Heart left ventricle (tissue), 13 donors: ENCODE results near the gene KCNC3.

Experiments used
- POLR2A ChIP-seq, 2 donors: fragments of 450-650 bp; IDR thresholded peaks; one replicate each; pipeline ENCODE4 v1.6.1; 2017; ENCODE audit warnings: antibody characterized with exemption in 2 of 2, mild to moderate bottlenecking in 2 of 2, moderate library complexity in 2 of 2
- TF ChIP-seq, protein P1 (sequence below), 12 donors: fragments of 200-600 bp; sonication (generic) in 4 of 12; IDR thresholded peaks; one replicate each; pipeline versions ENCODE4 v1.5.0 to v1.8.0; 2018 to 2022; ENCODE audit warnings: antibody characterized with exemption in 12 of 12, mild to moderate bottlenecking in 5 of 12
- donor health status: ischemic (EF 13 %, LVEDD 7.1; RV severe dilation, severe dysfunction).
- donor health status: DM: no; HTN: yes; CAD: no.
- donor health status: DM: no; HTN: no; CAD: no.
- donor health status: ischemic (EF 25% LVEDD 6.9; RV normal size, moderate dysfunction).
- donor health status: ischemic (EF 25% LVEDD 5.7; RV mildly dilated, moderate dysfunction).
- donor health status: ischemic (EF 35%, LVEDD 5.7; RV mildly dilated, moderate dysfunction).
- donor health status: nonischemic (EF 11% LVEDD 7.7; RV severe dilation, severe dysfunction).
- donor health status: DM: yes; HTN: yes; CAD: no.
- donor health status: PGD.
- donor health status: ischemic (EF 29% LVEDD 5.4; RV normal size, mild dysfunction).
- donor health status: nonischemic (EF 23%, LVEDD 6.1; RV moderate dilation, normal function).

DNA sequence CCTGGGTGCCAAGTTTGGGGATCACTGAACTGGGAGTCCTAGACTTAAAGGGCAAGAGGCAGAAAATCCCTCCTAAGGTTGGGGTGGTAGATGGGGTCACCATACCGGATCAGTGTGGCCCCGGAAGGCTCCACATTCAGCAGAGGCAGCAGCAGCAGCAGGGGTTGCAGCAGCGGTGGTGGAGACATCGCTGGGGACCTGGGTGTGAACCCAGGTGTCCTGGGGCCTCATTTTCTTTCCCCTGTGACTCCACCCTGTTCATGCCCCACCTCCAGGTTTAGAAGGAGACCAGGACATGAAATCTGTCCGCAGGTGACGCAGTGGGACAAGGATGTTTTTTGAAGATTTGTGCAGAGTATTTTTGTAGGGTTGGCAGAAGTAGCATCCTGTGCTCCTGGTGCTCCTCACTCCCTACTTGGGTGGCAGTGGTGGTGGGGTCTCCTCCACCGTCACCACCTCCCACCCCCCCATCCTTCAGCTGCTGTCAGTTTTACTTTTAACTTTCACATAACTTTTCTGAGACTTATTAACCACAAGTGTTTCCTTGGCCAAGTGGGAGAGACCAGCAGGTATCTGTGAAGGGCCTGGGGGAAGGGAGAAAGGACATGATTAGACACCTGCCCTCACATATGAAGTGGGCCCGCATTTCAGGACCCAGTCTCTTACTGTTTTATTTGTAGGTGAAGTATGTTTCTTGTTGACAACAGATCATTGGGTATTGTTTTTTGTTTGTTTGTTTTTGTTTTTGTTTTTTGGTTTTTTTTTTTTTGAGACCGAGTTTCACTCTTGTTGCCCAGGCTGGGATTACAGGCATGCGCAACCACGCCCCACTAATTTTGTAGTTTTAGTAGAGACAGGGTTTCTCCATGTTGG lies 36.5 kb upstream of the KCNC3 start, which contains the start of gene NAPSA:
- TF ChIP-seq, protein P1, sequence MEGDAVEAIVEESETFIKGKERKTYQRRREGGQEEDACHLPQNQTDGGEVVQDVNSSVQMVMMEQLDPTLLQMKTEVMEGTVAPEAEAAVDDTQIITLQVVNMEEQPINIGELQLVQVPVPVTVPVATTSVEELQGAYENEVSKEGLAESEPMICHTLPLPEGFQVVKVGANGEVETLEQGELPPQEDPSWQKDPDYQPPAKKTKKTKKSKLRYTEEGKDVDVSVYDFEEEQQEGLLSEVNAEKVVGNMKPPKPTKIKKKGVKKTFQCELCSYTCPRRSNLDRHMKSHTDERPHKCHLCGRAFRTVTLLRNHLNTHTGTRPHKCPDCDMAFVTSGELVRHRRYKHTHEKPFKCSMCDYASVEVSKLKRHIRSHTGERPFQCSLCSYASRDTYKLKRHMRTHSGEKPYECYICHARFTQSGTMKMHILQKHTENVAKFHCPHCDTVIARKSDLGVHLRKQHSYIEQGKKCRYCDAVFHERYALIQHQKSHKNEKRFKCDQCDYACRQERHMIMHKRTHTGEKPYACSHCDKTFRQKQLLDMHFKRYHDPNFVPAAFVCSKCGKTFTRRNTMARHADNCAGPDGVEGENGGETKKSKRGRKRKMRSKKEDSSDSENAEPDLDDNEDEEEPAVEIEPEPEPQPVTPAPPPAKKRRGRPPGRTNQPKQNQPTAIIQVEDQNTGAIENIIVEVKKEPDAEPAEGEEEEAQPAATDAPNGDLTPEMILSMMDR (IDR thresholded peaks at IDR 0.05): no peak
- TF ChIP-seq POLR2A (IDR thresholded peaks at IDR 0.05): no peak
